H1 (cell line): Measurements from ENCODE around the gene ELP5. TPM values are rescaled to one million over a fixed set of nuclear protein-coding genes. Genes with fewer than 3 reads are reported as not detected.
A peak's percentile ranks its signal among the peaks of the same experiment; 100 is the strongest.

ENCODE experiments used
- CTCF ChIA-PET: fragments of 300-600 bp; sonication (Branson Sonifier 250); formaldehyde crosslinking; loops from one replicate; lab custom pipeline; 2021; ENCODE audit not compliant: partially characterized antibody; lab: Charles Lee
- POLR2A ChIA-PET: fragments of 300-600 bp; sonication (Branson Sonifier 250); formaldehyde crosslinking; loops from one replicate; lab custom pipeline; 2021; ENCODE audit warnings: inconsistent platforms; ENCODE audit not compliant: partially characterized antibody; lab: Charles Lee
- DNase-seq, 2 experiments: peaks; one replicate each; pipeline versions ENCODE4 v3.0.0 to v3.0.0-alpha.2; 2010 to 2022; ENCODE audit warnings: low spot score in 2 of 2, low read depth in 1 of 2, mixed read lengths in 1 of 2
- FAIRE-seq: peaks from 2 replicates; lab custom pipeline; 2011; peaks lifted over from hg19 to GRCh38; lab: Jason Lieb, UNC
- H2AFZ ChIP-seq: 2 replicates; pipeline ENCODE4 v1.8.1; 2012; ENCODE audit warnings: low read length, inconsistent platforms
- H2AK5ac ChIP-seq: 2 replicates; pipeline ENCODE4 v1.6.1; 2013; ENCODE audit warnings: low read depth, low read length
- H2BK120ac ChIP-seq: replicated peaks from 2 replicates; pipeline ENCODE3; 2013; ENCODE audit warnings: low read depth, low read length, inconsistent platforms
- H2BK12ac ChIP-seq: 2 replicates; pipeline ENCODE4 v1.6.1; 2013; ENCODE audit warnings: low read depth, low read length
- H2BK15ac ChIP-seq: 2 replicates; pipeline ENCODE4 v1.6.1; 2013; ENCODE audit warnings: low read length
- H2BK20ac ChIP-seq: 2 replicates; pipeline ENCODE4 v1.6.1; 2013; ENCODE audit warnings: low read length
- H2BK5ac ChIP-seq: 2 replicates; pipeline ENCODE4 v1.6.1; 2013; ENCODE audit warnings: low read depth, low read length
- H3K14ac ChIP-seq: 2 replicates; pipeline ENCODE4 v1.6.1; 2013; ENCODE audit warnings: inconsistent platforms; ENCODE audit not compliant: insufficient read length
- H3K18ac ChIP-seq: 2 replicates; pipeline ENCODE4 v1.6.1; 2013; ENCODE audit warnings: low read length; ENCODE audit errors: extremely low read depth
- H3K23ac ChIP-seq: 2 replicates; pipeline ENCODE4 v1.6.1; 2013; ENCODE audit warnings: inconsistent platforms; ENCODE audit not compliant: insufficient read length
- H3K23me2 ChIP-seq: 2 replicates; pipeline ENCODE4 v1.6.1; 2013; ENCODE audit warnings: low read depth, low read length
- H3K27ac ChIP-seq: 2 replicates; pipeline ENCODE4 v1.6.1; 2011; ENCODE audit warnings: low read depth, low read length, inconsistent platforms
- H3K27me3 ChIP-seq, 4 experiments: replicated peaks in 1 of 4; 1 replicate in 1 of 4; 2 replicates in 3 of 4; pipeline versions ENCODE4 v1.6.1 to v1.8.1; 2011 to 2013; ENCODE audit warnings: low read length in 3 of 4, mild to moderate bottlenecking in 3 of 4, inconsistent platforms in 2 of 4, mixed read lengths in 2 of 4, moderate library complexity in 1 of 4; ENCODE audit not compliant: control insufficient read depth in 3 of 4, insufficient read depth in 3 of 4; ENCODE audit errors: extremely low read depth in 1 of 4
- H3K36me3 ChIP-seq, 4 experiments: 2 replicates each; pipeline versions ENCODE4 v1.6.1 to v1.8.1; 2011 to 2013; ENCODE audit warnings: mild to moderate bottlenecking in 4 of 4, low read length in 3 of 4, moderate library complexity in 2 of 4, control low read depth in 1 of 4, inconsistent platforms in 1 of 4; ENCODE audit not compliant: insufficient read depth in 4 of 4, control insufficient read depth in 2 of 4
- H3K4ac ChIP-seq: replicated peaks from 2 replicates; pipeline ENCODE3; 2013; ENCODE audit warnings: low read length, low read depth, mixed read lengths, inconsistent platforms; ENCODE audit not compliant: insufficient read length
- H3K4me1 ChIP-seq, 4 experiments: replicated peaks in 1 of 4; 1 replicate in 1 of 4; 2 replicates in 3 of 4; pipeline versions ENCODE4 v1.6.1 to v1.8.1; 2011 to 2013; ENCODE audit warnings: low read length in 3 of 4, inconsistent platforms in 2 of 4, mixed read lengths in 1 of 4; ENCODE audit not compliant: insufficient read depth in 4 of 4, control insufficient read depth in 3 of 4
- H3K4me2 ChIP-seq, 2 experiments: 2 replicates each; pipeline versions ENCODE4 v1.6.1 to v1.8.1; 2011 to 2013; ENCODE audit warnings: low read depth in 2 of 2, low read length in 2 of 2, control low read depth in 1 of 2, inconsistent platforms in 1 of 2, mild to moderate bottlenecking in 1 of 2; ENCODE audit not compliant: insufficient read depth in 1 of 2
- H3K4me3 ChIP-seq, 4 experiments: fragments of 200-600, 300-600 bp in 1 of 4; sonication (generic), shearing (Covaris generic), sonication (Bioruptor Twin) in 1 of 4; 2 replicates each; pipeline versions ENCODE4 v1.5.1 to v1.8.1; 2011 to 2016; ENCODE audit warnings: low read length in 4 of 4, low read depth in 3 of 4, control low read depth in 2 of 4, inconsistent platforms in 2 of 4, mild to moderate bottlenecking in 2 of 4, mixed read lengths in 1 of 4, moderate library complexity in 1 of 4; ENCODE audit not compliant: insufficient read depth in 2 of 4; ENCODE audit errors: extremely low read depth in 1 of 4
- H3K56ac ChIP-seq: replicated peaks from 2 replicates; pipeline ENCODE3; 2013; ENCODE audit warnings: low read depth, mild to moderate bottlenecking, mixed read lengths, low read length, inconsistent platforms; ENCODE audit not compliant: insufficient read length
- H3K79me1 ChIP-seq: 2 replicates; pipeline ENCODE4 v1.6.1; 2013; ENCODE audit warnings: low read depth, low read length, control low read depth
- H3K79me2 ChIP-seq, 2 experiments: 2 replicates each; pipeline versions ENCODE4 v1.6.1 to v1.8.1; 2012 to 2013; ENCODE audit warnings: low read length in 2 of 2, mild to moderate bottlenecking in 2 of 2, inconsistent platforms in 1 of 2; ENCODE audit not compliant: insufficient read depth in 2 of 2, control insufficient read depth in 1 of 2
- H3K9ac ChIP-seq, 4 experiments: replicated peaks in 1 of 4; 1 replicate in 1 of 4; 2 replicates in 3 of 4; pipeline versions ENCODE4 v1.6.1 to v1.8.1; 2011 to 2013; ENCODE audit warnings: low read depth in 3 of 4, low read length in 3 of 4, control low read depth in 2 of 4, mild to moderate bottlenecking in 2 of 4, moderate library complexity in 2 of 4, inconsistent platforms in 1 of 4; ENCODE audit errors: extremely low read depth in 1 of 4
- H3K9me3 ChIP-seq, 2 experiments: 2 replicates each; pipeline versions ENCODE4 v1.6.1 to v1.8.1; 2012 to 2013; ENCODE audit warnings: mild to moderate bottlenecking in 2 of 2, moderate library complexity in 2 of 2, control low read depth in 1 of 2, inconsistent platforms in 1 of 2, low read depth in 1 of 2, low read length in 1 of 2, mixed read lengths in 1 of 2; ENCODE audit not compliant: insufficient read depth in 2 of 2
- H4K20me1 ChIP-seq, 2 experiments: replicated peaks in 1 of 2; 2 replicates each; pipeline versions ENCODE3 to v1.8.1; 2011 to 2013; ENCODE audit warnings: inconsistent platforms in 2 of 2, low read length in 2 of 2, mild to moderate bottlenecking in 1 of 2; ENCODE audit not compliant: insufficient read depth in 2 of 2, control insufficient read depth in 1 of 2
- H4K5ac ChIP-seq: 2 replicates; pipeline ENCODE4 v1.6.1; 2013; ENCODE audit warnings: low read length, low read depth, mixed read lengths, inconsistent platforms; ENCODE audit not compliant: insufficient read length
- H4K8ac ChIP-seq: 2 replicates; pipeline ENCODE4 v1.8.0; 2013; ENCODE audit warnings: mild to moderate bottlenecking, moderate library complexity, low read length, inconsistent platforms; ENCODE audit not compliant: insufficient read depth; ENCODE audit errors: extremely low read depth
- H4K91ac ChIP-seq: replicated peaks from 2 replicates; pipeline ENCODE3; 2013; ENCODE audit warnings: low read length, mixed read lengths, inconsistent platforms; ENCODE audit not compliant: insufficient read length
- GTF2F1 ChIP-seq: IDR thresholded peaks from 2 replicates; pipeline ENCODE4 v1.6.1; 2012; ENCODE audit warnings: low read depth, low read length, improper control_type of control experiment, borderline replicate concordance
- POLR2A ChIP-seq, 2 experiments: IDR thresholded peaks; 1 replicate in 1 of 2; 2 replicates in 1 of 2; pipeline ENCODE4 v1.6.1; 2011; ENCODE audit warnings: low read depth in 2 of 2, low read length in 2 of 2, mild to moderate bottlenecking in 2 of 2; ENCODE audit errors: control extremely low read depth in 1 of 2
- POLR2AphosphoS5 ChIP-seq: IDR thresholded peaks from 2 replicates; pipeline ENCODE4 v1.6.1; 2011; ENCODE audit warnings: low read depth, low read length
- WGBS, 2 experiments: shearing (Covaris generic) in 1 of 2; methylation state at CpG; one replicate each; pipeline versions ENCODE4 v1.1.6 to v1.1.7; 2013 to 2015; ENCODE audit warnings: low lambda C conversion rate in 2 of 2, mixed read lengths in 2 of 2, inconsistent platforms in 1 of 2, low coverage in 1 of 2, missing lambda C conversion rate in 1 of 2; ENCODE audit not compliant: insufficient replicate concordance in 2 of 2, insufficient coverage in 1 of 2, insufficient read length in 1 of 2; ENCODE audit errors: extremely low coverage in 1 of 2, missing lambda C conversion rate in 1 of 2; 5-methylcytosine and 5-hydroxymethylcytosine counted together
- polyA plus RNA-seq, 7 experiments: library from polyadenylated mRNA; depleted of rRNA in 3 of 7; stranded (reverse) in 5 of 7; unstranded in 2 of 7; fragments of >200 nt in 5 of 7; fragments of 200-250 nt in 2 of 7; gene quantifications; 1 replicate in 5 of 7; 2 replicates in 1 of 7; 4 replicates in 1 of 7; pipeline versions ENCODE4 v1.2.1 to v1.2.3, GENCODE V29; 2011 to 2013; ENCODE audit warnings: missing spikeins in 2 of 7, mixed read lengths in 2 of 7
- total RNA-seq: library from RNA; stranded (reverse); fragmentation: NEBNext Ultra II Directional; extraction: Animal tissue kit (Norgen Biotek cat#: 25700); gene quantifications from 2 replicates; pipeline ENCODE4 v1.2.1, GENCODE V29; 2021

Gene ELP5
- total and polyA plus RNA-seq, 2 of the 8 experiments (the other 6 are each of a cell fraction or from before 2014, with no cell fraction given) = 75.4 to 107 TPM

- H3K36me3 ChIP-seq = peaks cover 2 to 36% (median 17%) of the 10 kb centered on the region in 4 experiments
- no peak overlapping the region for H2BK20ac ChIP-seq
- H3K56ac ChIP-seq = no peak overlapping the region
- no peak overlapping the region for H4K5ac ChIP-seq
- peaks cover 6 to 12% of the 10 kb centered on the region in 2 experiments for H4K20me1 ChIP-seq
- H3K4me2 ChIP-seq = peak overlapping the region in 1 of 2 experiments; percentile 91; a peak in 1 of 4 replicates
- WGBS, 2 experiments = 97% methylated on average over 6 of the region's 6 CpGs; no CpG with 5 or more reads in 1 of the 2 experiments
- H2BK12ac ChIP-seq = peak overlapping the region; percentile 75; the same call in 1 of the 2 replicates
- peaks cover 0 to 31% of the 10 kb centered on the region in 2 experiments; a peak in 2 of 4 replicates for H3K79me2 ChIP-seq
- H3K79me1 ChIP-seq = peaks cover 9% of the 10 kb centered on the region
- no peak overlapping the region for H2AFZ ChIP-seq
- ChIA-PET CTCF (interaction anchor here (1.0 to 1.3 kb wide), 2 partner anchors 21 to 54 kb away, joined by 4 to 5 read pairs; no protein-coding TSS in a partner anchor), POLR2A (interaction anchor here (0.6 to 13.7 kb wide), 17 partner anchors 8 to 774 kb away, joined by 3 to 161 read pairs (median 8); partner anchors contain the start of genes ACADVL, ACAP1, CTDNEP1 and DLG4)
- FAIRE-seq (no peak), DNase-seq (no peak)
- no peak overlapping the region for H3K4me3 ChIP-seq
- H3K9ac ChIP-seq = no peak overlapping the region
- H3K27ac ChIP-seq = no peak overlapping the region
- TF ChIP-seq POLR2AphosphoS5 (0 out of 2 replicates have a peak, but pooled peaks have one; percentile 13), POLR2A (IDR thresholded peaks at IDR 0.05; ENCODE audit: control extremely low read depth in 1 of 2, low read depth in 2 of 2, low read length in 2 of 2) (peak in 1 of 2 experiments; percentile 68; a peak in 1 of 3 replicates), GTF2F1 (no peak)
- no peaks in the 10 kb centered on the region for H3K27me3 ChIP-seq
- no peak overlapping the region for H3K14ac ChIP-seq
- no peak overlapping the region for H2BK15ac ChIP-seq
- no peak overlapping the region for H2BK120ac ChIP-seq
- no peak overlapping the region for H3K23ac ChIP-seq
- no peak overlapping the region for H3K4ac ChIP-seq
- no peak overlapping the region for H3K18ac ChIP-seq
- H2BK5ac ChIP-seq = no peak overlapping the region; the same call in 1 of the 2 replicates
- H3K23me2 ChIP-seq = peaks cover 13% of the 10 kb centered on the region
- peaks cover 4 to 13% (median 6%) of the 10 kb centered on the region in 4 experiments; a peak in 6 of 7 replicates for H3K4me1 ChIP-seq
- no peaks in the 10 kb centered on the region for H3K9me3 ChIP-seq
- H2AK5ac ChIP-seq = peak overlapping the region; percentile 65; the same call in 1 of the 2 replicates
- H4K8ac ChIP-seq = no peak overlapping the region
- no peak overlapping the region for H4K91ac ChIP-seq
Measured at GRCh38 chr17:7259555-7259889, 7.5 kb downstream of the ELP5 start.
